ENCODE data around the gene TOM1L1.

Gene TOM1L1

DNA sequence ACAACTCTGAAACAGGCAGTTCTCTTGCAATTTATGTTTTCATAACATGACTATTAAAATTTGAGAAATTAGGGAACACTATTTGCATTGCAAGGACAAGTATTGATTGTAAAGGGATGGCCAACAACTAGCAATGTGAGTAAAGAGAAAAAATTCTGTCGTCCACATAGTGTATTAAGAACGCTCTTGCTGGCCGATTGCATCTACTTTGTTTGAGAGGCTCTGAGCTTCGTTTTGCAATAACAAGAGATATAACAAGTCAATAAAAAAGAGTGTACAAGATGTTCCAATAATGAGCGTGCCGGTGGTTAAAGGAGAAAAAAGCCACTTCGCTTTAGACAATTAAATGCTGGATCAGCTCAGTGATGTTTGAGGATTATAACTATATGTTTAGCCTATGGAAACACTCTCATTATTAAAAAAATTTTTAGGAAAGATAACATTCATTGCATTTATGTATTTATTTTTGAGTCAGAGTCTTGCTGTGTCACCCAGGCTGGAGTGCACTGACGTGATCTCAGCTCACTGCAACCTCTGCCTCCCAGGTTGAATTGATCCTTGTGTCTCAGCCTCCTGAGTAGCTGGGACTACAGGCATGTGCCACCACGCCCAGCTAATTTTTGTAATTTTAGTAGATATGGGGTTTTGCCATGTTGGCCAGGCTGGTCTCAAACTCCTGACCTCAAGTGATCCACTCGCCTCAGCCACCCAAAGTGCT is 19.2 kb upstream of the TOM1L1 start:
- DNase-seq = no peak

DNA sequence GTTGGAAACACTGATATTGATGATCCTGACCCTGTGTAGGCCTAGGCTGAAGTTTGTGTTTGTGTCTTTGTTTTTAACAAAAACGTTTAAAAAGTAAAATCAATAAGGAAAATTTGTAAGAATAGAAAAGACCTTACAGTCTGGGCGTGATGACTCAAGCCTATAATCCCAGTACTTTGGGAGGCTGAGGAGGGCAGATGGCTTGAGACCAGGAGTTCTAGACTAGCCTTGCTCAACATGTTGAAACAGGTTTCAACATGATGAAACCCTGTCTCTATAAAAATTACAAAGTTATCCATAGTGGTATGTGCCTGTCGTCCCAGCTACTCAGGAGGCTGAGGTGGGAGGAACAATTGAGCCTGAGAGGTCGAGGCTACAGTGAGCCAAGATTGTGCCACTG is 18.3 kb upstream of the TOM1L1 start:
- TF ChIP-seq, protein P1, sequence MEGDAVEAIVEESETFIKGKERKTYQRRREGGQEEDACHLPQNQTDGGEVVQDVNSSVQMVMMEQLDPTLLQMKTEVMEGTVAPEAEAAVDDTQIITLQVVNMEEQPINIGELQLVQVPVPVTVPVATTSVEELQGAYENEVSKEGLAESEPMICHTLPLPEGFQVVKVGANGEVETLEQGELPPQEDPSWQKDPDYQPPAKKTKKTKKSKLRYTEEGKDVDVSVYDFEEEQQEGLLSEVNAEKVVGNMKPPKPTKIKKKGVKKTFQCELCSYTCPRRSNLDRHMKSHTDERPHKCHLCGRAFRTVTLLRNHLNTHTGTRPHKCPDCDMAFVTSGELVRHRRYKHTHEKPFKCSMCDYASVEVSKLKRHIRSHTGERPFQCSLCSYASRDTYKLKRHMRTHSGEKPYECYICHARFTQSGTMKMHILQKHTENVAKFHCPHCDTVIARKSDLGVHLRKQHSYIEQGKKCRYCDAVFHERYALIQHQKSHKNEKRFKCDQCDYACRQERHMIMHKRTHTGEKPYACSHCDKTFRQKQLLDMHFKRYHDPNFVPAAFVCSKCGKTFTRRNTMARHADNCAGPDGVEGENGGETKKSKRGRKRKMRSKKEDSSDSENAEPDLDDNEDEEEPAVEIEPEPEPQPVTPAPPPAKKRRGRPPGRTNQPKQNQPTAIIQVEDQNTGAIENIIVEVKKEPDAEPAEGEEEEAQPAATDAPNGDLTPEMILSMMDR (IDR thresholded peaks at IDR 0.05; ENCODE audit: low read depth, low read length) = no peak
- no peak for DNase-seq
- Histone ChIP-seq H3K9me3 (no peaks in the 10 kb centered on the region), H3K36me3 (no peaks in the 10 kb centered on the region), H3K4me1 (no peaks in the 10 kb centered on the region), H3K27me3 (no peaks in the 10 kb centered on the region), H3K4me3 (ENCODE audit: low read depth, low read length) (no peak overlapping the region)

More for the DNA sequence above, 19.2 kb upstream of the TOM1L1 start:
- Histone ChIP-seq H3K4me1 (no peaks in the 10 kb centered on the region), H3K4me3 (ENCODE audit: low read depth, low read length) (no peak overlapping the region), H3K9me3 (no peaks in the 10 kb centered on the region), H3K27me3 (no peaks in the 10 kb centered on the region), H3K36me3 (no peaks in the 10 kb centered on the region)
- TF ChIP-seq, protein P1 (IDR thresholded peaks at IDR 0.05; ENCODE audit: low read depth, low read length) = no peak

DNA sequence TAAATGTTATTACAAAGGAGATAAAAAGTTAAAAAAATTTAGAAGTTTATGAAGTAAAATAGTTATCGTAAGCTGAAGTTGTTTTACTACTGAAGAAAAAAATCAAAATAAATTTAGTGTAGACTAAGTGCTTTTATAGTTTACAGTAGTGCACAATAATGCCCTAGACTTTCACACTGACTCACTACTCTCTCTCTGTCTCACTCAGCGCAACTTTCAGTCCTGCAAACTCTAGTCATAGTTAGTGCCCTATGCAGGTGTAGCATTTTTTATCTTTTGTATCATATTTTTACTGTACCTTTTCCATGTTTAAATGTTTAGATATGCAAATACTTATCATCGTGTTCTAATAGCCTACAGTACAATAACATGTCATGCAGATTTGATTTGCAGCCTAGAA is 17.7 kb upstream of the TOM1L1 start:
- Histone ChIP-seq H3K4me1 (no peaks in the 10 kb centered on the region), H3K27me3 (no peaks in the 10 kb centered on the region), H3K9me3 (no peaks in the 10 kb centered on the region), H3K36me3 (no peaks in the 10 kb centered on the region), H3K4me3 (ENCODE audit: low read depth, low read length) (no peak overlapping the region)
- TF ChIP-seq, protein P1 (IDR thresholded peaks at IDR 0.05; ENCODE audit: low read depth, low read length) = no peak
- DNase-seq = no peak

DNA sequence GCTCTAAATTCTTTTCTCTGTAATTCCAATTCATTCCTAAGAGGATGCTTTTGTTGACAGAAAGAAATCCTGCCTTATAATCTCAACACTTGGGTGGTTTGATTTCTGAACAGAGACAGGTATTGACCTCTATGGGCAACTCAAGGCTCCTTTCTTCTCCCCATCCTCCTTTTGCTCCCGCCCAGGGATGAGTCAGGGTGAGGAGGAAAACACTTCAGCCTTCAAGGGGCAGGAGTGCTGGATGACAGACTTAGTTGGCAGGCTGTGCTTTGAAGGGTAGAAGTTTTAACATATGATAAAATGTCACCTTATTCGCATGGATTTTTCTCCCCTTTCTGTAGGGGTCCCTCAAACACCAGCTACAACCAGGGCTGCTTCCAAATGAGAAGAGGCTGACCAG is 16.7 kb upstream of the TOM1L1 start:
- H3K27me3 ChIP-seq = no peaks in the 10 kb centered on the region
- DNase-seq = no peak
- no peaks in the 10 kb centered on the region for H3K36me3 ChIP-seq
- TF ChIP-seq, protein P1 (IDR thresholded peaks at IDR 0.05; ENCODE audit: low read depth, low read length) = no peak
- no peak overlapping the region for H3K4me3 ChIP-seq (ENCODE audit: low read depth, low read length)
- no peaks in the 10 kb centered on the region for H3K4me1 ChIP-seq
- no peaks in the 10 kb centered on the region for H3K9me3 ChIP-seq

DNA sequence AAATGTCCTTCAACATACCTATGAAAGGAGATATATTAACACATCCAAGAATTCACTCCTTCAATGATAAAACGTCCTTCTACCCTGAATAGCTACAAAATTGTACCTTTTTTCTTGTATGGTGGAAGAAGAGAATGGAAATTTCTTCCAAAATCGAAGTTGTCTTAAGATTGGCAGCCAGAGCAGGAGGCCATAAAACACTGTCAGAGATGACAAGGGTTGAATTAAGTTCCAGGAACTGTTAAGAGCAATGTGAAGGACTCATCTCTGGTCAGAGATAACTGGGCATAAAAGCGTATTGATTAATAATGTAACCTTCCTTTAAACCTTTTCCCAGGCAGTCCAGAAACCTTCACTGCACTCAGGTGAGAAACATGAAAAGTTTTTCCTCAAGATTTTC is 12.9 kb upstream of the TOM1L1 start:
- Histone ChIP-seq H3K4me3 (ENCODE audit: low read depth, low read length) (no peak overlapping the region), H3K36me3 (no peaks in the 10 kb centered on the region), H3K27me3 (no peaks in the 10 kb centered on the region), H3K4me1 (no peaks in the 10 kb centered on the region), H3K9me3 (no peaks in the 10 kb centered on the region)
- TF ChIP-seq, protein P1 (IDR thresholded peaks at IDR 0.05; ENCODE audit: low read depth, low read length) = no peak
- no peak for DNase-seq

DNA sequence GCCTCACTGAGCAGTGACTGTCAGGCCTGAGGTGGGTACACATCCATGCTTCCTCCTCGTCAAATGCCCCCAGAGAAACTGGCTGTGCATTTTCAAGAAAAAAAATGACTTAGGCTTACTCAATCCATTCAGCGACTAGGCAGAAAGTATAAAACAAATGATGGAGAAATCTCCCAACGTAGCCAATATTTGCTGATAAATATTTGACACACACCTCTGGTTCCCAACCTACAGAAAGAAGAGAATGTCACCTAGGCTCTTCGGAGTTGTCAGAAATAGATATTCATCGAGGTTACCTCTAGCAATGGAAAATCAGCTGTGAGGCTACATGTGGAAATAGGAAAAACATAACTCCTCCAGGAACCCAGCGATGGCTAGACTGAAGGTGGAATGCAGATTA is 12.4 kb upstream of the TOM1L1 start:
- TF ChIP-seq, protein P1 (IDR thresholded peaks at IDR 0.05; ENCODE audit: low read depth, low read length) = no peak
- no peak for DNase-seq

More for the DNA sequence above, 12.4 kb upstream of the TOM1L1 start:
- Histone ChIP-seq H3K36me3 (no peaks in the 10 kb centered on the region), H3K9me3 (no peaks in the 10 kb centered on the region), H3K4me3 (ENCODE audit: low read depth, low read length) (no peak overlapping the region), H3K4me1 (no peaks in the 10 kb centered on the region), H3K27me3 (no peaks in the 10 kb centered on the region)
